Measurements from ENCODE around the gene MYBPC3. TPM values are rescaled to one million over a fixed set of nuclear protein-coding genes. Genes with fewer than 3 reads are reported as not detected.

MYBPC3 gene
- total RNA-seq, 1 donor from 2014 or later: not detected

Small RNA genes lying within 50 kb of the gene (small RNA-seq; reads per million reads assigned to genes)
- not detected for gene MIR4487 (ENCODE audit: low replicate concordance)

Other genes starting within 250 kb of the MYBPC3 start
- 79.4 TPM for gene ARFGAP2, start 175.8 kb downstream of the MYBPC3 start, total RNA-seq
- 3.4 TPM for gene PACSIN3, start 166.3 kb downstream of the MYBPC3 start, total RNA-seq
- 6.6 TPM for gene DDB2, start 137.7 kb downstream of the MYBPC3 start, total RNA-seq
- gene ACP2, start 103.9 kb downstream of the MYBPC3 start, total RNA-seq: 17.2 TPM
- gene NR1H3, start 94.7 kb downstream of the MYBPC3 start, total RNA-seq: 5.7 TPM
- gene MADD, start 82.6 kb downstream of the MYBPC3 start, total RNA-seq: 67.9 TPM
- 1.7 TPM for gene SPI1, start 25.8 kb upstream of the MYBPC3 start, total RNA-seq
- 9.3 TPM for gene SLC39A13, start 55.9 kb upstream of the MYBPC3 start, total RNA-seq
- gene PSMC3, start 73.7 kb upstream of the MYBPC3 start, total RNA-seq: 90.2 TPM
- not detected for gene RAPSN, start 96.4 kb upstream of the MYBPC3 start, total RNA-seq
- 175 TPM for gene CELF1, start 200.4 kb upstream of the MYBPC3 start, total RNA-seq
- gene PTPMT1, start 212.9 kb upstream of the MYBPC3 start, total RNA-seq: 16.2 TPM
- gene KBTBD4, start 226.3 kb upstream of the MYBPC3 start, total RNA-seq: 24.6 TPM
- gene NDUFS3, start 226.4 kb upstream of the MYBPC3 start, total RNA-seq: 42.3 TPM
- gene FAM180B, start 234.0 kb upstream of the MYBPC3 start, total RNA-seq: 0.25 TPM
- gene C1QTNF4, start 241.7 kb upstream of the MYBPC3 start, total RNA-seq: 16.7 TPM